H9 (cell line): ENCODE data around the gene LPCAT3. TPM values are rescaled to one million over a fixed set of nuclear protein-coding genes. Genes with fewer than 3 reads are reported as not detected.

Experiments
- DNase-seq: peaks from one replicate; pipeline ENCODE4 v3.0.0-alpha.2; 2017
- H2AFZ ChIP-seq: one replicate; pipeline ENCODE4 v1.6.1; 2013; ENCODE audit warnings: mild to moderate bottlenecking, low read length, control low read depth, moderate library complexity
- H2AK5ac ChIP-seq: 2 replicates; pipeline ENCODE4 v1.6.1; 2013; ENCODE audit warnings: low read length, control low read depth, mixed read lengths; ENCODE audit not compliant: insufficient read length
- H2BK120ac ChIP-seq: one replicate; pipeline ENCODE4 v1.6.1; 2013; ENCODE audit warnings: low read depth, mild to moderate bottlenecking, low read length, control low read depth, inconsistent platforms; ENCODE audit not compliant: poor library complexity, severe bottlenecking
- H2BK12ac ChIP-seq: 2 replicates; pipeline ENCODE4 v1.6.1; 2013; ENCODE audit warnings: low read length, control low read depth, mixed read lengths, low read depth; ENCODE audit not compliant: insufficient read length
- H2BK15ac ChIP-seq: 2 replicates; pipeline ENCODE4 v1.6.1; 2013; ENCODE audit warnings: low read depth, low read length, control low read depth
- H2BK20ac ChIP-seq: one replicate; pipeline ENCODE4 v1.6.1; 2013; ENCODE audit warnings: low read depth, mild to moderate bottlenecking, low read length, control low read depth, inconsistent platforms; ENCODE audit not compliant: poor library complexity, severe bottlenecking
- H2BK5ac ChIP-seq: 2 replicates; pipeline ENCODE4 v1.6.1; 2013; ENCODE audit warnings: low read length, control low read depth, mixed read lengths; ENCODE audit not compliant: insufficient read length
- H3K14ac ChIP-seq: 2 replicates; pipeline ENCODE4 v1.6.1; 2013; ENCODE audit warnings: low read length, control low read depth; ENCODE audit not compliant: insufficient read depth
- H3K18ac ChIP-seq: 2 replicates; pipeline ENCODE4 v1.6.1; 2013; ENCODE audit warnings: low read depth, mild to moderate bottlenecking, mixed read lengths, low read length, control low read depth; ENCODE audit not compliant: insufficient read length
- H3K23ac ChIP-seq: 2 replicates; pipeline ENCODE4 v1.6.1; 2013; ENCODE audit warnings: low read length, control low read depth, mixed read lengths, low read depth; ENCODE audit not compliant: insufficient read length
- H3K23me2 ChIP-seq: 2 replicates; pipeline ENCODE4 v1.6.1; 2013; ENCODE audit warnings: low read depth, mild to moderate bottlenecking, mixed read lengths, low read length, control low read depth; ENCODE audit not compliant: insufficient read length, poor library complexity, severe bottlenecking
- H3K27ac ChIP-seq: 2 replicates; pipeline ENCODE4 v1.5.1; 2013; ENCODE audit warnings: low read length, control low read depth, mixed read lengths, low read depth; ENCODE audit not compliant: insufficient read length
- H3K27me3 ChIP-seq: 2 replicates; pipeline ENCODE4 v1.6.1; 2013; ENCODE audit warnings: low read length, control low read depth, inconsistent platforms; ENCODE audit not compliant: insufficient read depth
- H3K4ac ChIP-seq: 2 replicates; pipeline ENCODE4 v1.6.1; 2013; ENCODE audit warnings: low read depth, mild to moderate bottlenecking, control low read depth, inconsistent platforms, low read length, moderate library complexity
- H3K4me1 ChIP-seq: 2 replicates; pipeline ENCODE4 v1.6.1; 2013; ENCODE audit warnings: low read length, control low read depth, inconsistent platforms; ENCODE audit not compliant: insufficient read depth
- H3K4me2 ChIP-seq: 2 replicates; pipeline ENCODE4 v1.6.1; 2013; ENCODE audit warnings: low read length, control low read depth, mixed read lengths; ENCODE audit not compliant: insufficient read length, insufficient read depth
- H3K56ac ChIP-seq: 2 replicates; pipeline ENCODE4 v1.6.1; 2013; ENCODE audit warnings: low read depth, mild to moderate bottlenecking, mixed read lengths, low read length, control low read depth; ENCODE audit not compliant: insufficient read length
- H3K79me1 ChIP-seq: 2 replicates; pipeline ENCODE4 v1.6.1; 2013; ENCODE audit warnings: low read depth, mild to moderate bottlenecking, moderate library complexity, low read length, control low read depth, inconsistent platforms; ENCODE audit not compliant: insufficient read depth, poor library complexity, severe bottlenecking
- H3K79me2 ChIP-seq: 2 replicates; pipeline ENCODE4 v1.6.1; 2013; ENCODE audit warnings: low read length, control low read depth, inconsistent platforms; ENCODE audit not compliant: insufficient read depth
- H3K9ac ChIP-seq: 2 replicates; pipeline ENCODE4 v1.6.1; 2013; ENCODE audit warnings: low read length, control low read depth, mixed read lengths; ENCODE audit not compliant: insufficient read length; ENCODE audit errors: extremely low read depth
- H3K9me3 ChIP-seq: one replicate; pipeline ENCODE4 v1.6.1; 2013; ENCODE audit warnings: low read depth, low read length, inconsistent platforms; ENCODE audit not compliant: control insufficient read depth
- H3T11ph ChIP-seq: one replicate; pipeline ENCODE4 v1.6.1; 2013; ENCODE audit warnings: mild to moderate bottlenecking, low read length, control low read depth, inconsistent platforms
- H4K20me1 ChIP-seq: one replicate; pipeline ENCODE4 v1.6.1; 2013; ENCODE audit not compliant: control insufficient read depth, insufficient read length, insufficient read depth
- H4K5ac ChIP-seq: 2 replicates; pipeline ENCODE4 v1.6.1; 2013; ENCODE audit warnings: low read depth, mild to moderate bottlenecking, mixed read lengths, low read length, control low read depth; ENCODE audit not compliant: insufficient read length
- H4K8ac ChIP-seq: replicated peaks from 2 replicates; pipeline ENCODE4 v1.6.1; 2013; ENCODE audit warnings: low read length, control low read depth, mixed read lengths, low read depth; ENCODE audit not compliant: insufficient read length
- H4K91ac ChIP-seq: 2 replicates; pipeline ENCODE4 v1.6.1; 2013; ENCODE audit warnings: low read depth, mild to moderate bottlenecking, moderate library complexity, mixed read lengths, low read length, control low read depth; ENCODE audit not compliant: insufficient read length
- H3K27ac Mint-ChIP-seq, 3 experiments: 2 replicates in 2 of 3; 3 replicates in 1 of 3; pipeline ENCODE4 v1.8.0; 2020 to 2021; ENCODE audit warnings: mixed read lengths in 3 of 3, mild to moderate bottlenecking in 1 of 3, moderate library complexity in 1 of 3
- H3K27me3 Mint-ChIP-seq: 2 replicates; pipeline ENCODE4 v1.8.0; 2021; ENCODE audit warnings: low read depth, mild to moderate bottlenecking, moderate library complexity, mixed read lengths
- H3K36me3 Mint-ChIP-seq, 3 experiments: 2 replicates in 2 of 3; 3 replicates in 1 of 3; pipeline ENCODE4 v1.8.0; 2020 to 2021; ENCODE audit warnings: low read depth in 3 of 3, mixed read lengths in 3 of 3; ENCODE audit not compliant: insufficient read depth in 1 of 3
- H3K4me1 Mint-ChIP-seq, 2 experiments: 2 replicates each; pipeline ENCODE4 v1.8.0; 2020; ENCODE audit warnings: mixed read lengths in 2 of 2
- H3K4me3 Mint-ChIP-seq, 2 experiments: 2 replicates in 1 of 2; 3 replicates in 1 of 2; pipeline ENCODE4 v1.8.0; 2020 to 2021; ENCODE audit warnings: mild to moderate bottlenecking in 2 of 2, mixed read lengths in 2 of 2, moderate library complexity in 1 of 2
- H3K9me3 Mint-ChIP-seq, 2 experiments: 2 replicates in 1 of 2; 3 replicates in 1 of 2; pipeline ENCODE4 v1.8.0; 2020; ENCODE audit warnings: mild to moderate bottlenecking in 2 of 2, mixed read lengths in 2 of 2, moderate library complexity in 1 of 2
- CTCF ChIP-seq: fragments of 200-600 bp; sonication (generic); conservative IDR thresholded peaks from 3 replicates; pipeline ENCODE4 v1.8.0; 2021; ENCODE audit warnings: antibody characterized with exemption, mild to moderate bottlenecking
- WGBS: extraction: QIAGEN DNeasy Blood & Tissue Kit; methylation state at CpG from one replicate; pipeline ENCODE4 v1.1.7; 2013; ENCODE audit warnings: missing lambda C conversion rate, low lambda C conversion rate, mixed read lengths; ENCODE audit not compliant: insufficient read length; ENCODE audit errors: extremely low coverage; 5-methylcytosine and 5-hydroxymethylcytosine counted together
- total RNA-seq: library from RNA; stranded (reverse); gene quantifications from 2 replicates; pipeline ENCODE4 v1.2.1, GENCODE V29; 2021

The LPCAT3 gene
- total RNA-seq, 1 experiment from 2014 or later, result 47.7 TPM

GRCh38 chr12:6942331-6942665 is 76.0 kb downstream of the LPCAT3 start:
- no peak overlapping the region for H3K9ac ChIP-seq
- DNase-seq, result no peak
- peak overlapping the region; percentile 98 to 100 (median 100); a peak in 6 of 7 replicates for H3K27ac Mint-ChIP-seq

More at GRCh38 chr12:6942331-6942665, 76.0 kb downstream of the LPCAT3 start:
- Histone ChIP-seq H3K27ac (no peak overlapping the region), H3K4me2 (no peak overlapping the region), H2BK12ac (no peak overlapping the region), H3K23me2 (peaks cover 20% of the 10 kb centered on the region), H2AFZ (no peak overlapping the region), H2AK5ac (no peak overlapping the region), H3K56ac (no peak overlapping the region), H4K8ac (no peak overlapping the region), H3K14ac (no peak overlapping the region), H3K79me2 (no peaks in the 10 kb centered on the region), H2BK120ac (no peak overlapping the region), H2BK5ac (no peak overlapping the region), H3K79me1 (no peaks in the 10 kb centered on the region), H3T11ph (no peak overlapping the region), H3K4ac (no peak overlapping the region), H2BK20ac (no peak overlapping the region), H3K23ac (no peak overlapping the region), H4K91ac (no peak overlapping the region), H2BK15ac (no peak overlapping the region), H3K27me3 (no peaks in the 10 kb centered on the region), H3K18ac (no peak overlapping the region), H4K20me1 (no peaks in the 10 kb centered on the region), H4K5ac (no peak overlapping the region), H3K9me3 (no peaks in the 10 kb centered on the region), H3K4me1 (0 out of 2 replicates have a peak, but pooled peaks cover 4% of the 10 kb centered on the region)
- peak overlapping the region; percentile 24 to 69 for H3K4me3 Mint-ChIP-seq
- peaks cover 39 to 49% of the 10 kb centered on the region in 2 experiments for H3K4me1 Mint-ChIP-seq
- no peaks in the 10 kb centered on the region; a peak in 2 of 5 replicates for H3K9me3 Mint-ChIP-seq
- H3K36me3 Mint-ChIP-seq, result peaks cover 15 to 48% (median 30%) of the 10 kb centered on the region in 3 experiments
- no CpG with 5 or more reads among the region's 11 CpGs for WGBS
- TF ChIP-seq CTCF, result no peak
- peaks cover 2% of the 10 kb centered on the region; the same call in 1 of the 2 replicates for H3K27me3 Mint-ChIP-seq
